Lung (tissue), 12 donors: ENCODE results near the gene GRID1. TPM values are rescaled to one million over a fixed set of nuclear protein-coding genes. Genes with fewer than 3 reads are reported as not detected.
A peak's percentile ranks its signal among the peaks of the same experiment; 100 is the strongest.

Experiments used
- ATAC-seq: fragments of 200-7000 bp; cut with Tn5 transposase; one replicate; pipeline ENCODE4 v1.9.1; 2020; ENCODE audit warnings: moderate number of reproducible peaks; ENCODE audit not compliant: insufficient read depth, low FRiP score
- DNase-seq, 3 donors: peaks; one replicate each; pipeline ENCODE4 v3.0.0-alpha.2; 2013 to 2017
- H3K27ac ChIP-seq, 2 donors: one replicate each; pipeline ENCODE4 v1.5.1; 2013; ENCODE audit warnings: mild to moderate bottlenecking in 2 of 2, moderate library complexity in 2 of 2, control low read depth in 1 of 2, inconsistent platforms in 1 of 2, low read depth in 1 of 2, low read length in 1 of 2
- H3K27me3 ChIP-seq, 3 donors: one replicate each; pipeline ENCODE4 v1.5.1; 2013; ENCODE audit warnings: low read length in 2 of 3; ENCODE audit not compliant: control insufficient read depth in 3 of 3, insufficient read depth in 3 of 3
- H3K36me3 ChIP-seq, 4 donors: one replicate each; pipeline ENCODE4 v1.5.1; 2013; ENCODE audit warnings: low read length in 4 of 4, mild to moderate bottlenecking in 1 of 4, moderate library complexity in 1 of 4; ENCODE audit not compliant: control insufficient read depth in 4 of 4, insufficient read depth in 4 of 4
- H3K4me1 ChIP-seq, 5 donors: one replicate each; pipeline ENCODE4 v1.5.1; 2013; ENCODE audit warnings: low read length in 5 of 5, mild to moderate bottlenecking in 2 of 5, moderate library complexity in 1 of 5; ENCODE audit not compliant: control insufficient read depth in 5 of 5, insufficient read depth in 5 of 5
- H3K4me3 ChIP-seq: one replicate; pipeline ENCODE4 v1.5.1; 2013; ENCODE audit warnings: mild to moderate bottlenecking, control low read depth, moderate library complexity
- H3K9ac ChIP-seq, 2 donors: one replicate each; pipeline ENCODE4 v1.5.1; 2013; ENCODE audit warnings: low read length in 2 of 2, control low read depth in 1 of 2; ENCODE audit not compliant: insufficient read depth in 1 of 2
- H3K9me3 ChIP-seq, 4 donors: one replicate each; pipeline ENCODE4 v1.5.1; 2013; ENCODE audit warnings: low read length in 3 of 4, mild to moderate bottlenecking in 1 of 4, moderate library complexity in 1 of 4; ENCODE audit not compliant: control insufficient read depth in 4 of 4, insufficient read depth in 3 of 4
- CTCF ChIP-seq: IDR thresholded peaks from 2 replicates; pipeline ENCODE4 v1.5.1; 2012; ENCODE audit warnings: mild to moderate bottlenecking; ENCODE audit errors: control extremely low read depth, extremely low read depth
- WGBS, 2 donors: extraction: QIAGEN DNeasy Blood & Tissue Kit; methylation state at CpG; one replicate each; pipeline ENCODE4 v1.1.7; 2013; 5-methylcytosine and 5-hydroxymethylcytosine counted together
- polyA plus RNA-seq, 2 donors: library from polyadenylated mRNA; stranded (reverse); fragments of 200-250 nt; gene quantifications; one replicate each; pipeline ENCODE4 v1.2.1, GENCODE V29; 2013
- total RNA-seq, 2 donors: library from RNA; depleted of rRNA in 1 of 2; stranded (reverse); fragments of >200 nt in 1 of 2; gene quantifications; one replicate each; pipeline ENCODE4 v1.2.1, GENCODE V29; 2014 to 2021
- donor health status: control.
- donor health status: control.
- donor health status: Bipolar disorder and iron deficiency.
- donor health status: healthy.
- donor health status: DM: yes; HTN: yes; CAD: no.

GRID1 gene
- total and polyA plus RNA-seq, 4 donors: 1.1 to 3.6 (median 2.2) TPM

GRCh38 chr10:86346799-86347665 is 19.6 kb downstream of the GRID1 start:
- peak overlapping the region in 1 of 2 donors; percentile 81 for H3K27ac ChIP-seq
- no peak for ATAC-seq
- WGBS, 2 donors: 77 to 80% methylated on average over 11 of the region's 11 CpGs

GRCh38 chr10:86345859-86346798 is 20.5 kb downstream of the GRID1 start:
- Histone ChIP-seq H3K27me3 (peaks cover 0 to 2% (median 0%) of the 10 kb centered on the region in 3 donors), H3K27ac (peak overlapping the region in 1 of 2 donors; percentile 81), H3K9ac (no peak overlapping the region), H3K36me3 (no peaks in the 10 kb centered on the region), H3K4me1 (peaks cover 0 to 26% (median 0%) of the 10 kb centered on the region in 5 donors), H3K4me3 (no peak overlapping the region), H3K9me3 (no peaks in the 10 kb centered on the region)
- DNase-seq: peak in 1 of 3 donors; percentile 11
- peak; percentile 83 for ATAC-seq
- no peak for TF ChIP-seq CTCF
- 62 to 72% methylated on average over 13 of the region's 13 CpGs for WGBS, 2 donors

More at GRCh38 chr10:86346799-86347665, 19.6 kb downstream of the GRID1 start:
- DNase-seq: peak in 1 of 3 donors; percentile 7
- Histone ChIP-seq H3K27me3 (peaks cover 0 to 2% (median 0%) of the 10 kb centered on the region in 3 donors), H3K9ac (no peak overlapping the region), H3K9me3 (peaks cover 0 to under 1% (median 0%) of the 10 kb centered on the region in 4 donors), H3K36me3 (no peaks in the 10 kb centered on the region), H3K4me1 (peaks cover 0 to 26% (median 0%) of the 10 kb centered on the region in 5 donors), H3K4me3 (no peak overlapping the region)
- no peak for TF ChIP-seq CTCF

GRCh38 chr10:86345296-86345858 is 21.2 kb downstream of the GRID1 start:
- H3K4me3 ChIP-seq: no peak overlapping the region
- H3K36me3 ChIP-seq: no peaks in the 10 kb centered on the region
- TF ChIP-seq CTCF: no peak
- H3K27ac ChIP-seq: peak overlapping the region in 1 of 2 donors; percentile 40
- H3K27me3 ChIP-seq: peaks cover 0 to 2% (median 0%) of the 10 kb centered on the region in 3 donors
- H3K4me1 ChIP-seq: peaks cover 0 to 26% (median 0%) of the 10 kb centered on the region in 5 donors
- H3K9me3 ChIP-seq: no peaks in the 10 kb centered on the region
- no peak for DNase-seq
- no peak for ATAC-seq
- no peak overlapping the region for H3K9ac ChIP-seq
- WGBS, 2 donors: 94 to 97% methylated on average over 4 of the region's 4 CpGs
